Upper lobe of left lung (tissue), 6 donors: ENCODE measurements around the gene ARRDC4. TPM values are rescaled to one million over a fixed set of nuclear protein-coding genes. Genes with fewer than 3 reads are reported as not detected.

Experiments
- ATAC-seq, 2 donors: fragments of 200-7000 bp; cut with Tn5 transposase; one replicate each; pipeline ENCODE4 v1.9.1; 2022; ENCODE audit warnings: mild to moderate bottlenecking in 2 of 2, moderate library complexity in 2 of 2; ENCODE audit not compliant: low FRiP score in 2 of 2
- DNase-seq, 2 donors: peaks; one replicate each; pipeline ENCODE4 v3.0.0-alpha.2; 2019 to 2020
- H3K27ac ChIP-seq, 4 donors: fragments of 200-600 bp; sonication (generic); one replicate each; pipeline ENCODE4 v1.5.1; 2016 to 2019
- H3K27me3 ChIP-seq, 4 donors: fragments of 200-600 bp; sonication (generic); one replicate each; pipeline ENCODE4 v1.5.1; 2017 to 2019
- H3K36me3 ChIP-seq, 4 donors: fragments of 200-600 bp; sonication (generic); one replicate each; pipeline ENCODE4 v1.5.1; 2016 to 2019
- H3K4me1 ChIP-seq, 4 donors: fragments of 200-600 bp; sonication (generic); one replicate each; pipeline ENCODE4 v1.5.1; 2018 to 2019
- H3K4me3 ChIP-seq, 4 donors: fragments of 200-600 bp; sonication (generic); one replicate each; pipeline ENCODE4 v1.5.1; 2017 to 2019; ENCODE audit warnings: mild to moderate bottlenecking in 2 of 4, moderate library complexity in 1 of 4
- H3K9me3 ChIP-seq, 4 donors: fragments of 200-600 bp; sonication (generic); one replicate each; pipeline ENCODE4 v1.5.1; 2018 to 2019
- CTCF ChIP-seq, 6 experiments: fragments of 450-650 bp in 4 of 6; fragments of 200-600 bp in 2 of 6; sonication (generic) in 2 of 6; IDR thresholded peaks; one replicate each; pipeline ENCODE4 v1.5.1; 2016 to 2019; ENCODE audit warnings: antibody characterized with exemption in 6 of 6
- EP300 ChIP-seq, 4 donors: sonication (generic); formaldehyde crosslinking; IDR thresholded peaks; one replicate each; pipeline ENCODE4 v1.5.1; 2017; ENCODE audit warnings: antibody characterized with exemption in 4 of 4, control low read depth in 2 of 4
- POLR2A ChIP-seq, 4 donors: fragments of 450-650 bp; IDR thresholded peaks; one replicate each; pipeline ENCODE4 v1.5.1; 2016 to 2017; ENCODE audit warnings: antibody characterized with exemption in 4 of 4, mild to moderate bottlenecking in 2 of 4
- POLR2AphosphoS5 ChIP-seq, 2 donors: sonication (generic); formaldehyde crosslinking; IDR thresholded peaks; one replicate each; pipeline ENCODE4 v1.5.1; 2017; ENCODE audit warnings: antibody characterized with exemption in 2 of 2
- WGBS, 2 donors: methylation state at CpG; one replicate each; pipeline ENCODE4 v1.1.5; 2017 to 2018; 5-methylcytosine and 5-hydroxymethylcytosine counted together
- total RNA-seq, 6 donors: library from RNA; depleted of rRNA in 4 of 6; stranded (reverse); fragments of >200 nt in 4 of 6; gene quantifications; one replicate each; pipeline versions ENCODE4 v1.1.0 to v1.2.1, GENCODE V29; 2016 to 2021
- donor health status: DM: no; HTN: no; CAD: no; lungs with moderate emphysema.
- donor health status: DM: no; HTN: yes; CAD: no; lungs with severe emphysema.

ARRDC4 gene
- total RNA-seq, 6 donors from 2014 or later: 26.3 to 51.3 (median 36.3) TPM

DNA sequence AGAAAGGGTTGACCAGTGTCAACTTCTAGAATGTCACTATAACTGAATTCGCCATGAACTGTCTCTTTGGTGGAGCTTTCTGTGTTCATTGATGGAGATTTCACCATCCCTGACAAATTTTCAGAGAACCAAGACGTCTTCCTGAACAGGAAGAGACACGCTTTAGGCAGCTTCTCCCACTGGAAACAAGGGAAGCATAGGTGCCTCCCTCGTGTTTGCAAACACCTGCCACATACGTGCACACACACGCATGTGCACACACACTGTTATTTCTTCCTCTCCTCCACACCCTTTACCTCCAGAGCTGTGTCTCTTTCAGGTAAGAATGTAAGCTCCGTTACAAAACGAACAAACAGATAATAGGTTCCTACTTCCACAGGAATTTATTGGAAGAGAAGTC, 15.6 kb downstream of the ARRDC4 start:
- H3K27ac ChIP-seq: no peak overlapping the region
- H3K4me3 ChIP-seq: no peak overlapping the region
- ATAC-seq (no peak), DNase-seq (no peak)
- no peak for TF ChIP-seq POLR2AphosphoS5 (IDR thresholded peaks at IDR 0.05)
- no peaks in the 10 kb centered on the region for H3K4me1 ChIP-seq
- peaks cover 7 to 28% (median 13%) of the 10 kb centered on the region in 4 donors for H3K36me3 ChIP-seq
- H3K9me3 ChIP-seq: no peaks in the 10 kb centered on the region
- 83 to 88% methylated on average over 8 of the region's 8 CpGs for WGBS, 2 donors
- H3K27me3 ChIP-seq: no peaks in the 10 kb centered on the region

DNA sequence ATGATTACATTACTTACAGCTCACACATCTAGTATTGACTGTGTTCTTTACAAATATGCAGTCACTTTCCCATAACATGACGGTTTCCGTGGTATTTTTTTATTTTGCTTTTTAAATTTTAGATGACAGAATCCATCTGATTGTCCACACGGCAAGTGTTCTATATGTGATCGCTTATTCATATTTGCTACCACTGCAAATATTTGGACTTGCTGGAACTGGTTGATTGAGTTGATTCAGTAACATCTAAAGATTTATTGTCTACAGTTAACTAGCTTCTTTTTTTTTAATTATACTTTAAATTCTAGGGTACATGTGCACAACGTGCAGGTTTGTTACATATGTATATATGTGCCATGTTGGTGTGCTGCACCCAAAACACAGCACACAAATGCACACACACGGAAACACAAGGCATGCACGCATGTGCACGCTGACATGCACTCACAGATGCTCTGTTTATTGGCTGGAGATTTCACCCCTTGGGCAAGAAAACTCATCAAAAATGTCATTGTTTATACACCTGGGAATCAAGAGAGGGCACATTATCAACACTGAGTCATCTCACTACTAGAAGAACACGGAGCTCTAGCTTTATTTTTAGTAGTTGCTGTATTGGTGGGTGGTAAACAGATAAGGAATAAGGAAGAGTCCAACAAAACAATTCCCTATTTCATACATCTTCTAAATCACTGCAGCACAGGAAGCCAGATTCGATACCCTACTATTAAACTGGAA, 16.4 kb downstream of the ARRDC4 start:
- no peak for ATAC-seq

GRCh38 chr15:97977734-97978133, 17.2 kb downstream of the ARRDC4 start:
- ATAC-seq (no peak), DNase-seq (no peak)
- Histone ChIP-seq H3K4me1 (no peaks in the 10 kb centered on the region), H3K4me3 (no peak overlapping the region), H3K27ac (no peak overlapping the region), H3K9me3 (no peaks in the 10 kb centered on the region), H3K36me3 (peaks cover 0 to 12% (median under 1%) of the 10 kb centered on the region in 4 donors), H3K27me3 (no peaks in the 10 kb centered on the region)
- TF ChIP-seq EP300 (IDR thresholded peaks at IDR 0.05) (no peak), POLR2A (IDR thresholded peaks at IDR 0.05) (no peak), POLR2AphosphoS5 (IDR thresholded peaks at IDR 0.05) (no peak), CTCF (IDR thresholded peaks at IDR 0.05) (no peak)
- 63 to 81% methylated on average over 8 of the region's 8 CpGs for WGBS, 2 donors

More for the DNA sequence above, 16.4 kb downstream of the ARRDC4 start:
- H3K9me3 ChIP-seq: no peaks in the 10 kb centered on the region
- TF ChIP-seq POLR2A (IDR thresholded peaks at IDR 0.05) (no peak), POLR2AphosphoS5 (IDR thresholded peaks at IDR 0.05) (no peak), CTCF (IDR thresholded peaks at IDR 0.05) (no peak), EP300 (IDR thresholded peaks at IDR 0.05) (no peak)
- H3K4me3 ChIP-seq: no peak overlapping the region
- no peaks in the 10 kb centered on the region for H3K27me3 ChIP-seq
- H3K4me1 ChIP-seq: no peaks in the 10 kb centered on the region
- 81 to 83% methylated on average over 10 of the region's 10 CpGs for WGBS, 2 donors
- DNase-seq: no peak
- H3K27ac ChIP-seq: no peak overlapping the region
- H3K36me3 ChIP-seq: peaks cover 0 to 20% (median 6%) of the 10 kb centered on the region in 4 donors

GRCh38 chr15:97978401-97979139, 18.1 kb downstream of the ARRDC4 start:
- Histone ChIP-seq H3K9me3 (no peaks in the 10 kb centered on the region), H3K27me3 (no peaks in the 10 kb centered on the region), H3K36me3 (peaks cover 0 to 4% (median 0%) of the 10 kb centered on the region in 4 donors), H3K27ac (no peak overlapping the region), H3K4me3 (no peak overlapping the region), H3K4me1 (no peaks in the 10 kb centered on the region)
- DNase-seq (no peak), ATAC-seq (peak in 1 of 2 donors; percentile 23)
- TF ChIP-seq POLR2A (IDR thresholded peaks at IDR 0.05): no peak
- TF ChIP-seq POLR2AphosphoS5 (IDR thresholded peaks at IDR 0.05): no peak
- TF ChIP-seq CTCF (IDR thresholded peaks at IDR 0.05): no peak
- no peak for TF ChIP-seq EP300 (IDR thresholded peaks at IDR 0.05)
- 54 to 60% methylated on average over 4 of the region's 4 CpGs for WGBS, 2 donors

GRCh38 chr15:97979140-97979520, 18.6 kb downstream of the ARRDC4 start:
- 69 to 85% methylated on average over 2 of the region's 2 CpGs for WGBS, 2 donors
- DNase-seq (no peak), ATAC-seq (no peak)
- no peak overlapping the region for H3K27ac ChIP-seq
- no peaks in the 10 kb centered on the region for H3K4me1 ChIP-seq
- no peaks in the 10 kb centered on the region for H3K9me3 ChIP-seq
- H3K36me3 ChIP-seq: peaks cover 0 to 4% (median 0%) of the 10 kb centered on the region in 4 donors
- TF ChIP-seq EP300 (IDR thresholded peaks at IDR 0.05): no peak
- TF ChIP-seq POLR2A (IDR thresholded peaks at IDR 0.05): no peak
- no peak overlapping the region for H3K4me3 ChIP-seq
- H3K27me3 ChIP-seq: no peaks in the 10 kb centered on the region
